DOHH2 (cell line): ENCODE results near the gene PPP1R12A.

Source experiments
- H3F3A ChIP-seq: fragments of 200-600 bp; sonication (generic), shearing (Covaris generic); 2 replicates; pipeline ENCODE4 v1.6.0; 2016; ENCODE audit warnings: antibody characterized with exemption, mild to moderate bottlenecking; ENCODE audit not compliant: control insufficient read depth, insufficient read depth
- H3K27ac ChIP-seq: fragments of 200-600 bp; sonication (generic); 2 replicates; pipeline ENCODE4 v1.5.1; 2014; ENCODE audit warnings: low read depth, mild to moderate bottlenecking, low read length, moderate library complexity
- H3K27me3 ChIP-seq: fragments of 200-600 bp; sonication (generic); 2 replicates; pipeline ENCODE4 v1.6.1; 2014; ENCODE audit warnings: mild to moderate bottlenecking, low read length, mixed read lengths; ENCODE audit not compliant: control insufficient read depth
- H3K36me3 ChIP-seq: fragments of 200-600 bp; sonication (generic); 2 replicates; pipeline ENCODE4 v1.6.1; 2014; ENCODE audit warnings: mild to moderate bottlenecking, low read length, moderate library complexity, mixed read lengths; ENCODE audit not compliant: control insufficient read depth
- H3K4me1 ChIP-seq: fragments of 200-600 bp; sonication (generic); 2 replicates; pipeline ENCODE4 v1.6.1; 2014; ENCODE audit warnings: mild to moderate bottlenecking, low read length, mixed read lengths; ENCODE audit not compliant: control insufficient read depth
- H3K4me2 ChIP-seq: fragments of 200-600 bp; sonication (generic); 2 replicates; pipeline ENCODE4 v1.6.0; 2014; ENCODE audit warnings: mild to moderate bottlenecking, low read length, moderate library complexity
- H3K4me3 ChIP-seq: fragments of 200-600 bp; sonication (generic); 2 replicates; pipeline ENCODE4 v1.5.1; 2014; ENCODE audit warnings: mild to moderate bottlenecking, low read length, mixed read lengths
- H3K79me2 ChIP-seq: fragments of 200-600 bp; sonication (generic); 2 replicates; pipeline ENCODE4 v1.6.1; 2014; ENCODE audit warnings: mild to moderate bottlenecking, low read length, mixed read lengths; ENCODE audit not compliant: control insufficient read depth
- H3K9me2 ChIP-seq: fragments of 200-600 bp; sonication (generic); replicated peaks from 2 replicates; pipeline ENCODE4 v1.6.1; 2014; ENCODE audit warnings: mild to moderate bottlenecking, low read length, mixed read lengths; ENCODE audit not compliant: control insufficient read depth
- H3K9me3 ChIP-seq: fragments of 200-600 bp; sonication (generic); 2 replicates; pipeline ENCODE4 v1.6.1; 2014; ENCODE audit warnings: antibody characterized with exemption, low read length, mixed read lengths; ENCODE audit not compliant: control insufficient read depth, insufficient read depth
- H4K20me1 ChIP-seq: fragments of 200-600 bp; sonication (generic); 2 replicates; pipeline ENCODE4 v1.6.0; 2014; ENCODE audit warnings: low read depth, mild to moderate bottlenecking, antibody characterized with exemption, low read length, moderate library complexity; ENCODE audit not compliant: control insufficient read depth, insufficient read depth
- EZH2phosphoT487 ChIP-seq: fragments of 200-600 bp; sonication (generic); IDR thresholded peaks from 2 replicates; pipeline ENCODE4 v1.6.1; 2017; ENCODE audit warnings: borderline replicate concordance, mild to moderate bottlenecking, antibody characterized with exemption, low read length, moderate library complexity, mixed read lengths
- TF ChIP-seq, protein P1 (sequence below): fragments of 200-600 bp; sonication (generic); IDR thresholded peaks from one replicate; pipeline ENCODE4 v1.5.1; 2014; ENCODE audit warnings: antibody characterized with exemption, mild to moderate bottlenecking, low read depth, low read length; ENCODE audit not compliant: poor library complexity, severe bottlenecking

PPP1R12A gene

GRCh38 chr12:79877246-79877645, 57.7 kb downstream of the PPP1R12A start:
- Histone ChIP-seq H3K9me3 (no peaks in the 10 kb centered on the region), H3K79me2 (peaks cover 66% of the 10 kb centered on the region), H3K27ac (no peak overlapping the region), H4K20me1 (0 out of 2 replicates have a peak, but pooled peaks cover 3% of the 10 kb centered on the region), H3K36me3 (peaks cover 4% of the 10 kb centered on the region; the same call in 1 of the 2 replicates), H3K27me3 (no peaks in the 10 kb centered on the region), H3K9me2 (no peaks in the 10 kb centered on the region), H3K4me2 (no peak overlapping the region), H3K4me1 (no peaks in the 10 kb centered on the region), H3F3A (no peaks in the 10 kb centered on the region), H3K4me3 (no peak overlapping the region)
- TF ChIP-seq, protein P1, sequence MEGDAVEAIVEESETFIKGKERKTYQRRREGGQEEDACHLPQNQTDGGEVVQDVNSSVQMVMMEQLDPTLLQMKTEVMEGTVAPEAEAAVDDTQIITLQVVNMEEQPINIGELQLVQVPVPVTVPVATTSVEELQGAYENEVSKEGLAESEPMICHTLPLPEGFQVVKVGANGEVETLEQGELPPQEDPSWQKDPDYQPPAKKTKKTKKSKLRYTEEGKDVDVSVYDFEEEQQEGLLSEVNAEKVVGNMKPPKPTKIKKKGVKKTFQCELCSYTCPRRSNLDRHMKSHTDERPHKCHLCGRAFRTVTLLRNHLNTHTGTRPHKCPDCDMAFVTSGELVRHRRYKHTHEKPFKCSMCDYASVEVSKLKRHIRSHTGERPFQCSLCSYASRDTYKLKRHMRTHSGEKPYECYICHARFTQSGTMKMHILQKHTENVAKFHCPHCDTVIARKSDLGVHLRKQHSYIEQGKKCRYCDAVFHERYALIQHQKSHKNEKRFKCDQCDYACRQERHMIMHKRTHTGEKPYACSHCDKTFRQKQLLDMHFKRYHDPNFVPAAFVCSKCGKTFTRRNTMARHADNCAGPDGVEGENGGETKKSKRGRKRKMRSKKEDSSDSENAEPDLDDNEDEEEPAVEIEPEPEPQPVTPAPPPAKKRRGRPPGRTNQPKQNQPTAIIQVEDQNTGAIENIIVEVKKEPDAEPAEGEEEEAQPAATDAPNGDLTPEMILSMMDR: no peak
- no peak for TF ChIP-seq EZH2phosphoT487

GRCh38 chr12:79874665-79875064, 60.2 kb downstream of the PPP1R12A start:
- no peak overlapping the region for H3K27ac ChIP-seq
- TF ChIP-seq, protein P1: no peak
- no peak for TF ChIP-seq EZH2phosphoT487
- H3K79me2 ChIP-seq: peaks cover 52% of the 10 kb centered on the region
- no peaks in the 10 kb centered on the region for H3F3A ChIP-seq
- H3K9me3 ChIP-seq: no peaks in the 10 kb centered on the region
- no peak overlapping the region for H3K4me3 ChIP-seq
- H4K20me1 ChIP-seq: no peaks in the 10 kb centered on the region
- H3K36me3 ChIP-seq: peaks cover 24% of the 10 kb centered on the region
- no peaks in the 10 kb centered on the region for H3K4me1 ChIP-seq
- no peak overlapping the region for H3K4me2 ChIP-seq
- H3K27me3 ChIP-seq: no peaks in the 10 kb centered on the region
- no peaks in the 10 kb centered on the region for H3K9me2 ChIP-seq

DNA sequence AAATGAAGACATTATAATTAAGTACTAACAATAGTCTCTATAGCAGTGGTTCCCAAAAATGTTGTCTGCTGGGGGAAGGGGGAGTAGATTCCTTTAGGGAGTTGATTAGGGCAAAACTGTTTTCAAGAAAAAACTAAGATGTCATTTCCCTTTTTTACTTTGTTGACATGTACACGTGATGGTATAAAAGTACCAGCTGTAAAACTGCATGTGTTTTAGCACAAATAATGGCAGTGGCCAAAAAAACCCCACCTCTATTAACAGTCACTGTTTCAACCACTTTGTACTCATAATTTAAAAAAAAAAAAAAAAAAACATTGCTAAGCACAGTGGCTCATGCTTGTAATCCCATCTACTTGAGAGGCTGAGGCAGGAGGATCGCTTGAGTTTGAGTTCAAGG, 61.7 kb downstream of the PPP1R12A start:
- Histone ChIP-seq H3K79me2 (peaks cover 51% of the 10 kb centered on the region), H3K4me1 (no peaks in the 10 kb centered on the region), H3K4me3 (no peak overlapping the region), H3K27me3 (no peaks in the 10 kb centered on the region), H3K9me2 (no peaks in the 10 kb centered on the region), H4K20me1 (no peaks in the 10 kb centered on the region), H3K36me3 (peaks cover 38% of the 10 kb centered on the region), H3K9me3 (no peaks in the 10 kb centered on the region), H3K4me2 (no peak overlapping the region), H3K27ac (no peak overlapping the region), H3F3A (no peaks in the 10 kb centered on the region)
- TF ChIP-seq, protein P1: no peak
- TF ChIP-seq EZH2phosphoT487: no peak
